Gastroesophageal sphincter (tissue), 3 donors: ENCODE results near the gene KDM4F.

Experiments used
- EP300 ChIP-seq: sonication (generic); formaldehyde crosslinking; IDR thresholded peaks from one replicate; pipeline ENCODE4 v1.6.1; 2017; ENCODE audit warnings: antibody characterized with exemption, mild to moderate bottlenecking
- POLR2A ChIP-seq, 2 donors: fragments of 450-650 bp; IDR thresholded peaks; one replicate each; pipeline ENCODE4 v1.6.1; 2017; ENCODE audit warnings: antibody characterized with exemption in 2 of 2, mild to moderate bottlenecking in 2 of 2, moderate library complexity in 1 of 2
- POLR2AphosphoS5 ChIP-seq: sonication (generic); formaldehyde crosslinking; IDR thresholded peaks from one replicate; pipeline ENCODE4 v1.6.1; 2017; ENCODE audit warnings: antibody characterized with exemption
- TF ChIP-seq, protein P1 (sequence below), 4 experiments: fragments of 200-600 bp in 2 of 4; fragments of 450-650 bp in 2 of 4; sonication (generic) in 1 of 4; IDR thresholded peaks; one replicate each; pipeline ENCODE4 v1.5.1; 2017 to 2019; ENCODE audit warnings: antibody characterized with exemption in 4 of 4, mild to moderate bottlenecking in 2 of 4, moderate library complexity in 2 of 4

DNA sequence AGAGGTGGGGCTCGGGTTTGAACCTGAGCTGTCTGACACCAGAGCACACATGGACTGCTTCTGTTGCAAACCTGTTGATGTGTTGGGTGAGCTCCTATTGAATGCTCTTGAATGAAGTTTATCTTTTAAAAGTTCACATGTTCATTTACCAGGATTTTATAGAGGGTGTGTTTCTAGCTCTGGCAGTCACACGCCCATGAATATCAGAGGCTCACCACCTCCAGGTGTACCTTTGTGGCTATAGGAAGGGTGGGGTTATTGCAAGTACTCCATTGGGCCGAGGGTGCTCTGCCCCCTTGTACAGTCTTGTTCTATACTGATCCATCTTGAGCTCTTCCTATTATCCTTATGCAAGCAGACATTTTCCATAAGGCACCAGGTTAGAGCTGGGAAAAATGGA, 49.6 kb downstream of the KDM4F start:
- TF ChIP-seq, protein P1, sequence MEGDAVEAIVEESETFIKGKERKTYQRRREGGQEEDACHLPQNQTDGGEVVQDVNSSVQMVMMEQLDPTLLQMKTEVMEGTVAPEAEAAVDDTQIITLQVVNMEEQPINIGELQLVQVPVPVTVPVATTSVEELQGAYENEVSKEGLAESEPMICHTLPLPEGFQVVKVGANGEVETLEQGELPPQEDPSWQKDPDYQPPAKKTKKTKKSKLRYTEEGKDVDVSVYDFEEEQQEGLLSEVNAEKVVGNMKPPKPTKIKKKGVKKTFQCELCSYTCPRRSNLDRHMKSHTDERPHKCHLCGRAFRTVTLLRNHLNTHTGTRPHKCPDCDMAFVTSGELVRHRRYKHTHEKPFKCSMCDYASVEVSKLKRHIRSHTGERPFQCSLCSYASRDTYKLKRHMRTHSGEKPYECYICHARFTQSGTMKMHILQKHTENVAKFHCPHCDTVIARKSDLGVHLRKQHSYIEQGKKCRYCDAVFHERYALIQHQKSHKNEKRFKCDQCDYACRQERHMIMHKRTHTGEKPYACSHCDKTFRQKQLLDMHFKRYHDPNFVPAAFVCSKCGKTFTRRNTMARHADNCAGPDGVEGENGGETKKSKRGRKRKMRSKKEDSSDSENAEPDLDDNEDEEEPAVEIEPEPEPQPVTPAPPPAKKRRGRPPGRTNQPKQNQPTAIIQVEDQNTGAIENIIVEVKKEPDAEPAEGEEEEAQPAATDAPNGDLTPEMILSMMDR (IDR thresholded peaks at IDR 0.05) = no peak
- TF ChIP-seq POLR2A (IDR thresholded peaks at IDR 0.05) = no peak
- TF ChIP-seq POLR2AphosphoS5 = no peak
- no peak for TF ChIP-seq EP300
